HCT116 (cell line): Measurements from ENCODE around the gene ANOS1. TPM values are rescaled to one million over a fixed set of nuclear protein-coding genes. Genes with fewer than 3 reads are reported as not detected.

Experiments used
- ATAC-seq: fragments of 200-7000 bp; cut with Tn5 transposase; 2 replicates; pipeline ENCODE4 v1.9.1; 2020; ENCODE audit warnings: mild to moderate bottlenecking, moderate library complexity
- BruUV-seq: library from RNA; stranded (reverse); fragments of 400-500 nt; replicated peaks from 2 replicates; lab custom pipeline; 2021; lab: Mats Ljungman, UMichigan
- CTCF ChIA-PET: fragments of 300-600 bp; sonication (Branson Sonifier 250); formaldehyde crosslinking; loops from one replicate; lab custom pipeline; 2021; ENCODE audit warnings: antibody characterized with exemption; lab: Charles Lee
- POLR2A ChIA-PET: fragments of 300-600, 350-600 bp; sonication (Branson Sonifier 250); formaldehyde crosslinking; loops from one replicate; lab custom pipeline; 2021; ENCODE audit warnings: antibody characterized with exemption; lab: Charles Lee
- RAD21 ChIA-PET, 2 experiments: fragments of 300-600 bp; sonication (Branson Sonifier 250); formaldehyde crosslinking; loops; one replicate each; lab custom pipeline; 2023; ENCODE audit warnings: low total read pairs in 2 of 2; ENCODE audit not compliant: uncharacterized antibody in 2 of 2, unreplicated experiment in 2 of 2, low non-redundant PET in 1 of 2; lab: Charles Lee
- DNase-seq: peaks from one replicate; pipeline ENCODE4 v3.0.0-alpha.2; 2010; ENCODE audit warnings: low read depth, low spot score
- H2AFZ ChIP-seq: fragments of 200-600 bp; shearing (Covaris generic), sonication (generic); 2 replicates; pipeline ENCODE4 v1.6.1; 2017; ENCODE audit warnings: low read depth, mixed run types, mixed read lengths, antibody characterized with exemption, low read length; ENCODE audit not compliant: poor library complexity, severe bottlenecking
- H3K27ac ChIP-seq: 2 replicates; pipeline ENCODE4 v1.5.1; 2012; ENCODE audit warnings: low read depth, low read length
- H3K27me3 ChIP-seq: fragments of 200-600 bp; sonication (generic); 2 replicates; pipeline ENCODE4 v1.6.1; 2016; ENCODE audit warnings: mixed run types, low read length, mixed read lengths; ENCODE audit not compliant: insufficient read depth
- H3K36me3 ChIP-seq, 2 experiments: fragments of 200-500 bp in 1 of 2; fragments of 200-600 bp in 1 of 2; sonication (Bioruptor generic) in 1 of 2; sonication (generic) in 1 of 2; 2 replicates each; pipeline versions ENCODE4 v1.5.1 to v1.6.1; 2014 to 2016; ENCODE audit warnings: low read length in 2 of 2, inconsistent platforms in 1 of 2, mixed read lengths in 1 of 2, mixed run types in 1 of 2; ENCODE audit not compliant: insufficient read depth in 2 of 2, control insufficient read depth in 1 of 2
- H3K4me1 ChIP-seq, 2 experiments: fragments of 200-600 bp in 1 of 2; sonication (generic) in 1 of 2; 2 replicates each; pipeline versions ENCODE4 v1.5.1 to v1.6.1; 2012 to 2017; ENCODE audit warnings: low read length in 2 of 2, inconsistent platforms in 1 of 2, mild to moderate bottlenecking in 1 of 2, mixed read lengths in 1 of 2, mixed run types in 1 of 2, moderate library complexity in 1 of 2; ENCODE audit not compliant: insufficient read depth in 2 of 2, control insufficient read depth in 1 of 2
- H3K4me2 ChIP-seq: fragments of 200-600 bp; sonication (generic); 2 replicates; pipeline ENCODE4 v1.6.1; 2017; ENCODE audit warnings: mixed run types, low read length, mixed read lengths
- H3K4me3 ChIP-seq, 2 experiments: fragments of 200-600 bp in 1 of 2; sonication (generic) in 1 of 2; replicated peaks in 1 of 2; 2 replicates each; pipeline ENCODE4 v1.5.1; 2011 to 2016; ENCODE audit warnings: low read length in 2 of 2, control low read depth in 1 of 2, low read depth in 1 of 2, mild to moderate bottlenecking in 1 of 2, mixed read lengths in 1 of 2, mixed run types in 1 of 2
- H3K79me2 ChIP-seq: fragments of 200-600 bp; sonication (generic); 2 replicates; pipeline ENCODE4 v1.6.1; 2017; ENCODE audit warnings: mild to moderate bottlenecking, mixed run types, low read length, moderate library complexity, mixed read lengths; ENCODE audit not compliant: insufficient read depth
- H3K9ac ChIP-seq: fragments of 200-600 bp; sonication (generic); 2 replicates; pipeline ENCODE4 v1.6.1; 2016; ENCODE audit warnings: low read length, mixed read lengths
- H3K9me2 ChIP-seq: fragments of 200-600 bp; sonication (generic), shearing (Covaris generic); 2 replicates; pipeline ENCODE4 v1.6.1; 2017; ENCODE audit warnings: mixed run types, mild to moderate bottlenecking, moderate library complexity; ENCODE audit not compliant: insufficient read depth
- H3K9me3 ChIP-seq, 2 experiments: fragments of 200-500 bp in 1 of 2; fragments of 200-600 bp in 1 of 2; sonication (Bioruptor generic) in 1 of 2; sonication (generic) in 1 of 2; 2 replicates each; pipeline ENCODE4 v1.6.1; 2014 to 2017; ENCODE audit warnings: low read length in 2 of 2, mixed read lengths in 2 of 2, inconsistent platforms in 1 of 2, low read depth in 1 of 2, mild to moderate bottlenecking in 1 of 2, mixed run types in 1 of 2, moderate library complexity in 1 of 2; ENCODE audit not compliant: control insufficient read depth in 1 of 2, insufficient read depth in 1 of 2
- H4K20me1 ChIP-seq: fragments of 200-600 bp; sonication (generic), shearing (Covaris generic); 2 replicates; pipeline ENCODE4 v1.6.1; 2017; ENCODE audit warnings: mixed run types, mild to moderate bottlenecking, moderate library complexity; ENCODE audit not compliant: insufficient read depth
- EGR1 ChIP-seq: IDR thresholded peaks from 2 replicates; pipeline ENCODE4 v1.6.1; 2012; ENCODE audit warnings: low read depth
- SIN3A ChIP-seq: IDR thresholded peaks from 2 replicates; pipeline ENCODE4 v1.6.1; 2012; ENCODE audit warnings: low read depth
- SP1 ChIP-seq: IDR thresholded peaks from 2 replicates; pipeline ENCODE4 v1.6.1; 2012; ENCODE audit warnings: low read depth
- intact Hi-C: fragments of 100-400 bp; cut with micrococcal nuclease; formaldehyde crosslinking; loops from 2 replicates; pipeline ENCODE4 v1.10.0; 2022
- total RNA-seq: library from RNA; stranded (reverse); gene quantifications from one replicate; pipeline ENCODE4 v1.2.1, GENCODE V29; 2021; ENCODE audit not compliant: unreplicated experiment
- TF ChIP-seq, protein P1 (sequence below): IDR thresholded peaks from 2 replicates; pipeline ENCODE4 v1.6.1; 2012; ENCODE audit warnings: low read depth
- TF ChIP-seq, protein P2 (sequence below): IDR thresholded peaks from 2 replicates; pipeline ENCODE4 v1.6.1; 2012

The ANOS1 gene
- total RNA-seq, 1 experiment from 2014 or later: 0.12 TPM

- TF ChIP-seq, protein P1, sequence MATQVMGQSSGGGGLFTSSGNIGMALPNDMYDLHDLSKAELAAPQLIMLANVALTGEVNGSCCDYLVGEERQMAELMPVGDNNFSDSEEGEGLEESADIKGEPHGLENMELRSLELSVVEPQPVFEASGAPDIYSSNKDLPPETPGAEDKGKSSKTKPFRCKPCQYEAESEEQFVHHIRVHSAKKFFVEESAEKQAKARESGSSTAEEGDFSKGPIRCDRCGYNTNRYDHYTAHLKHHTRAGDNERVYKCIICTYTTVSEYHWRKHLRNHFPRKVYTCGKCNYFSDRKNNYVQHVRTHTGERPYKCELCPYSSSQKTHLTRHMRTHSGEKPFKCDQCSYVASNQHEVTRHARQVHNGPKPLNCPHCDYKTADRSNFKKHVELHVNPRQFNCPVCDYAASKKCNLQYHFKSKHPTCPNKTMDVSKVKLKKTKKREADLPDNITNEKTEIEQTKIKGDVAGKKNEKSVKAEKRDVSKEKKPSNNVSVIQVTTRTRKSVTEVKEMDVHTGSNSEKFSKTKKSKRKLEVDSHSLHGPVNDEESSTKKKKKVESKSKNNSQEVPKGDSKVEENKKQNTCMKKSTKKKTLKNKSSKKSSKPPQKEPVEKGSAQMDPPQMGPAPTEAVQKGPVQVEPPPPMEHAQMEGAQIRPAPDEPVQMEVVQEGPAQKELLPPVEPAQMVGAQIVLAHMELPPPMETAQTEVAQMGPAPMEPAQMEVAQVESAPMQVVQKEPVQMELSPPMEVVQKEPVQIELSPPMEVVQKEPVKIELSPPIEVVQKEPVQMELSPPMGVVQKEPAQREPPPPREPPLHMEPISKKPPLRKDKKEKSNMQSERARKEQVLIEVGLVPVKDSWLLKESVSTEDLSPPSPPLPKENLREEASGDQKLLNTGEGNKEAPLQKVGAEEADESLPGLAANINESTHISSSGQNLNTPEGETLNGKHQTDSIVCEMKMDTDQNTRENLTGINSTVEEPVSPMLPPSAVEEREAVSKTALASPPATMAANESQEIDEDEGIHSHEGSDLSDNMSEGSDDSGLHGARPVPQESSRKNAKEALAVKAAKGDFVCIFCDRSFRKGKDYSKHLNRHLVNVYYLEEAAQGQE: no peak
- no peak for TF ChIP-seq EGR1
- TF ChIP-seq SP1: no peak
- TF ChIP-seq, protein P2, sequence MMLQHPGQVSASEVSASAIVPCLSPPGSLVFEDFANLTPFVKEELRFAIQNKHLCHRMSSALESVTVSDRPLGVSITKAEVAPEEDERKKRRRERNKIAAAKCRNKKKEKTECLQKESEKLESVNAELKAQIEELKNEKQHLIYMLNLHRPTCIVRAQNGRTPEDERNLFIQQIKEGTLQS: no peak
- TF ChIP-seq, all 23 proteins: peak for 0
Measured at GRCh38 chrX:8548446-8548845, 183.5 kb downstream of the ANOS1 start (continued).

DNA sequence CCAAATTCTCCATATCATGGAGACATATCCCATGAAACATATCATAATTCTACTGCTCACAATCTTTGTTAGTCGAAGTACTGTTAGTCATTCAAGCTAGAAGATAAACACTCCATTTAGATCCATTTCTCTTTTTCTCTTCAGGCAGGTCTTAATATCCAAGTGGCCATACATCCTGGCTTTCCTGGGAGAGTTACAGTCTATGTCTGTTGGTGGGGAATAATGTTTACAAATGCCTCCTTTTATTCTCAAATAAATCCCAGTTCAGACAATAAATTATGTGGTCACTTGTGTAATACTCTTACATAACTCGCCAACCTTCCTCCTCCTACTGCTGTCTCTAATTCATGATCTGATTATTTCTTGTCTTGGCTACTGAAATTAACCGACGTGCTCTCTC is 185.2 kb downstream of the ANOS1 start:
- CTCF ChIA-PET: no interaction called here
- Histone ChIP-seq H3K4me2 (no peak overlapping the region), H3K9me2 (no peaks in the 10 kb centered on the region), H3K27me3 (no peaks in the 10 kb centered on the region), H3K9me3 (no peaks in the 10 kb centered on the region), H3K79me2 (no peaks in the 10 kb centered on the region), H3K4me3 (no peak overlapping the region), H3K9ac (no peak overlapping the region), H3K27ac (no peak overlapping the region), H3K36me3 (no peaks in the 10 kb centered on the region), H3K4me1 (no peaks in the 10 kb centered on the region), H2AFZ (no peak overlapping the region), H4K20me1 (no peaks in the 10 kb centered on the region)
- DNase-seq (no peak), ATAC-seq (no peak)
- TF ChIP-seq SIN3A: no peak
- POLR2A ChIA-PET: no interaction called here
- BruUV-seq: no TSS peak
- RAD21 ChIA-PET: no interaction called here
- intact Hi-C loops: no loop called here
